ENCODE results near the gene GRK5. TPM values are rescaled to one million over a fixed set of nuclear protein-coding genes. Genes with fewer than 3 reads are reported as not detected.
A peak's percentile ranks its signal among the peaks of the same experiment; 100 is the strongest.

The GRK5 gene
- total RNA-seq, 4 donors from 2014 or later = 6.0 to 111 (median 9.5) TPM

DNA sequence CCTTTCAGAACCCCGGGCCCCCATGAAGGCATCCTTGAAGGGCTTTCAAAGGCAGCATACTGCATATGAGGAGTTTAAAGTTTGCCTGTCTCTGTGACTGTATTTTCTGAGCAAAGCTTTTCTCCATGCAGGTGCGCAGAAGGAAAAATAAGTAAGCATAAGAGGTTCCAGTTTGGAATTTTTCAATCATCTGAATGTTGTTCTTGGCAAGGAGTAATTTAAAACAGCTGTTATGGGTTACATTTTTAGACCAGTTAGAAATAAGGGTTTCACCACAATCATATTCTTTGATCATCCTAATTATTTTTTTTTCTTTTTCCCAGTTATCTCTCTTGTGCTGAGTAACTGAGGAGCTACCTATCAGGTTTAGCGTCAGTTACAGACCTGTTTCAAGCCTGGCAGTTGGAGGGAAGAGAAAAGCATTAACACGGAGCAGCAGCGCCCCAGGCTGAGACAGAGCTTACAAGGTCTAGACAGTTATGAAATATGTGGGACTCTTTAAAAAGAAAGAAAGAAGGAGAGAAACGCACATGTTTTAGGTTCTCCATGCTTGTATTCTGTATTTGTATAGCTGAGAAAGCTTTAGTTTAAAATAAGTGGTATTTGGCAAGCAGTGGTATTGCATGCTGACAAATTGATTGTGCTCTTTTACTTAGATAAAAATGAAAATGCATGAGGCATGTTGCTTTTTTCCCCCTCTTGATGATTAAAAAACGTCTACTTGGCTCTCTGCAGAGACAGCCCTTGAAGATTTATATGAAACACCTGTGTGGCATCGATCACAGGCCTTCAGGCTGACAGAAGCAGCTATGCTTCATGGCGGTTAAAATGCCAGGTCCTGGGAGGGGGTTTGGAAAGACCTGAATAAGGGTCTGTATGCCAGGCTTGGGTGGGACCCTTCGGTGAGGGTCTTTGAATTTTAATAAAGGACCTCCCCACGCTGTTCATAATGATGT lies 157.6 kb downstream of the GRK5 start:
- intact Hi-C loops (cut with DNase I; ENCODE audit: low total_unique reads) (loop anchor here (5.0 kb wide), 2 partner anchors 32 to 1968 kb away; no protein-coding TSS in a partner anchor), in situ Hi-C loops (cut with MboI; ENCODE audit: low pct_ligation_motif_present in 1 of 4, low pct_unique_long_range_greater_than_20kb in 1 of 4, low sequenced_read_pairs in 3 of 4) (no loop called here)
- Histone ChIP-seq H3K4me3 (no peak overlapping the region), H3K36me3 (no peaks in the 10 kb centered on the region), H3K4me1 (peaks cover under 1 to 17% (median 8%) of the 10 kb centered on the region in 4 donors), H3K9me3 (no peaks in the 10 kb centered on the region), H3K27ac (peak overlapping the region in 1 of 4 donors; percentile 29), H3K27me3 (no peaks in the 10 kb centered on the region)
- 65 to 86% methylated on average over 7 to 11 of the region's 11 CpGs for WGBS, 2 donors (ENCODE audit: low coverage in 1 of 2)
- no peak for DNase-seq
- TF ChIP-seq POLR2A (IDR thresholded peaks at IDR 0.05) = no peak
- TF ChIP-seq EP300 (IDR thresholded peaks at IDR 0.05; ENCODE audit: low read depth) = no peak
- no peak for TF ChIP-seq POLR2AphosphoS5 (IDR thresholded peaks at IDR 0.05)
- TF ChIP-seq, protein P1, sequence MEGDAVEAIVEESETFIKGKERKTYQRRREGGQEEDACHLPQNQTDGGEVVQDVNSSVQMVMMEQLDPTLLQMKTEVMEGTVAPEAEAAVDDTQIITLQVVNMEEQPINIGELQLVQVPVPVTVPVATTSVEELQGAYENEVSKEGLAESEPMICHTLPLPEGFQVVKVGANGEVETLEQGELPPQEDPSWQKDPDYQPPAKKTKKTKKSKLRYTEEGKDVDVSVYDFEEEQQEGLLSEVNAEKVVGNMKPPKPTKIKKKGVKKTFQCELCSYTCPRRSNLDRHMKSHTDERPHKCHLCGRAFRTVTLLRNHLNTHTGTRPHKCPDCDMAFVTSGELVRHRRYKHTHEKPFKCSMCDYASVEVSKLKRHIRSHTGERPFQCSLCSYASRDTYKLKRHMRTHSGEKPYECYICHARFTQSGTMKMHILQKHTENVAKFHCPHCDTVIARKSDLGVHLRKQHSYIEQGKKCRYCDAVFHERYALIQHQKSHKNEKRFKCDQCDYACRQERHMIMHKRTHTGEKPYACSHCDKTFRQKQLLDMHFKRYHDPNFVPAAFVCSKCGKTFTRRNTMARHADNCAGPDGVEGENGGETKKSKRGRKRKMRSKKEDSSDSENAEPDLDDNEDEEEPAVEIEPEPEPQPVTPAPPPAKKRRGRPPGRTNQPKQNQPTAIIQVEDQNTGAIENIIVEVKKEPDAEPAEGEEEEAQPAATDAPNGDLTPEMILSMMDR (IDR thresholded peaks at IDR 0.05) = no peak

DNA sequence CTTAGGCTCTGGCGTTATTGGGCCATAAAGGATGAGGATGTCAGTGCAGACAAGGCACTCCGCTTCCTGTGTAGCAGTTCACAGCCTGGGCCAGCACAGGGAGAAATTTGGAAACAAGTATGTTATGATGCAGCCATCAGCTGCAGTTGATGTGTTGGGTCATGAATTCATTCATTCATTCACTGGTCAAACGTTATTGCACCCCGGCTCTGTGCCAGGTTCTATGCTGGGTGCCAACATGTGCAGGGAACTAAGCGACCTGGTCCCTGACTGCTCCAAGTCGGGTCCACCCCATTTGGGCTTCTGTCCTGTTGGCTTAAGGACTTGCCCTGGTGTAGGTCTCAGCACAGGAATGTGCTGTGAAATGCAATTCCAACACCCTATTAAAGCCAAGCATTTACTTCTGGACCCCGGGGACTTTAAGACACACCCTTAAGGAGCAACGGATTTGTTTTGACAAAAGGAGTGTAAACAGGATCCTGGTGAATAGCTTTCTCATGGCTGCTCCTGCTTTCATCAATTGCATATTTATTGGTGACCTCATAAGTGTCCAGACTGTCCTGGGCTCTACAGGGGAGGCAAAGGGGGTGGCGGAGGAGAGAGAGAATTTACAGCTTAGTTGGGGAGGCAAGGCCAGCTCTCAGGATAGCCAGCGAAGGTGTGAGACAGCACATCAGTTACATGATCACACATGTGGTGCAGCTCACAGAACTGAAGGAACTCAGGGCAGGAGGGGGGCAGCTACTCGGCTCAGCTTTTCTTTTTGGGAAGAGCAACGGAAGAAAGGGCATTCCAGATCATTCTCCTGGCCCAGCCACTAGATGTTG lies 158.6 kb downstream of the GRK5 start:
- no peak for DNase-seq
- Histone ChIP-seq H3K4me1 (peaks cover 5 to 22% (median 10%) of the 10 kb centered on the region in 4 donors), H3K27me3 (no peaks in the 10 kb centered on the region), H3K36me3 (no peaks in the 10 kb centered on the region), H3K27ac (peak overlapping the region in 1 of 4 donors; percentile 10), H3K4me3 (no peak overlapping the region), H3K9me3 (no peaks in the 10 kb centered on the region)
- no peak for TF ChIP-seq POLR2AphosphoS5 (IDR thresholded peaks at IDR 0.05)
- TF ChIP-seq, protein P1 (IDR thresholded peaks at IDR 0.05) = no peak
- no peak for TF ChIP-seq POLR2A (IDR thresholded peaks at IDR 0.05)
- TF ChIP-seq EP300 (IDR thresholded peaks at IDR 0.05; ENCODE audit: low read depth) = no peak
- intact Hi-C loops (cut with DNase I; ENCODE audit: low total_unique reads) (loop anchor here (5.0 kb wide), 1 partner anchor 1969 kb away; no protein-coding TSS in a partner anchor), in situ Hi-C loops (cut with MboI; ENCODE audit: low pct_ligation_motif_present in 1 of 4, low pct_unique_long_range_greater_than_20kb in 1 of 4, low sequenced_read_pairs in 3 of 4) (no loop called here)
- WGBS, 2 donors (ENCODE audit: low coverage in 1 of 2) = 78 to 92% methylated on average over 2 to 12 of the region's 12 CpGs

DNA sequence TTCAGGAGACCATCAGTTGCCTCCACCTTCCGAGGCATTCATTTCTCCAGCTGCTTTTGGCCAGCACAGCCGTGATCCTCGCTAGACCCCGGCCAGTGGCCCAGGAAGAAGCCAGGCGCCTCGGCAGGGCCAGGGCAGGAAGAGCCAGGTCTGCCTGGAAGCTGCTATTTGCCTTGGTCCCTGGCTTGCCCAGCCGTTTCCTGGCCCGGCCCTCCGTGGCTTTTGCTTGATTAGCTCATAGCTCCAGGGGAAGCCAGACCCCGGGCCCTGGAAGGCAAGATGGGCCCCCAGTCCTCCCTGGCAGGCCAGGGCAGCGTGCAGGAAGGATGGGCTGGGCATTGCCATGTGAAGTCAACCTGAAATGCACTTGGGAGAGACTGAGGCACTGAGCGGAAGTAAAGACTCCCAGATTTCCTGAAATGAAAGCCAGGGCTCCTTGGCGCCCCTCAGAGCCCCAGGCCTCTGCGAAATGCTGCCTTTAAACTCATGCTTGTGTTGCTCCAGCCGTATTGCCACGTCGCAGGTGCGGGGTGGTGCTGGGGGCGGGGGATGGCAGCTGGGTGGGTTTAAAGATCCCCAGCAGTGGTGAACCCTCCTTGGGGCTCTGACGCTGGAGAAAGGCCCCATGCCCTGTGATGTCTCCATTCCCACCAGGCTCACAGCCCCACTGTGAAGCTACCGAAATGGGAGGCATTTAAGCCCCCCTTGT lies 160.6 kb downstream of the GRK5 start:
- TF ChIP-seq EP300 (IDR thresholded peaks at IDR 0.05; ENCODE audit: low read depth) = no peak
- TF ChIP-seq, protein P1 (IDR thresholded peaks at IDR 0.05) = no peak
- TF ChIP-seq POLR2AphosphoS5 (IDR thresholded peaks at IDR 0.05) = no peak
- no peak for TF ChIP-seq POLR2A (IDR thresholded peaks at IDR 0.05)
- H3K4me1 ChIP-seq = peaks cover 5 to 30% (median 13%) of the 10 kb centered on the region in 4 donors
- peak overlapping the region in 3 of 4 donors; percentile 55 to 71 (median 69) for H3K27ac ChIP-seq
- in situ Hi-C loops (cut with MboI; ENCODE audit: low pct_ligation_motif_present in 1 of 4, low pct_unique_long_range_greater_than_20kb in 1 of 4, low sequenced_read_pairs in 3 of 4) = no loop called here
- no peak overlapping the region for H3K4me3 ChIP-seq
- DNase-seq = no peak
- H3K36me3 ChIP-seq = no peaks in the 10 kb centered on the region
- intact Hi-C loops (cut with DNase I; ENCODE audit: low total_unique reads) = loop anchor here (5.0 kb wide), 1 partner anchor 1971 kb away; no protein-coding TSS in a partner anchor
- no peaks in the 10 kb centered on the region for H3K27me3 ChIP-seq
- no peaks in the 10 kb centered on the region for H3K9me3 ChIP-seq
- WGBS, 2 donors (ENCODE audit: low coverage in 1 of 2) = 60 to 95% methylated on average over 1 to 21 of the region's 21 CpGs
